ENCODE data around the gene TESK1.
"Not testable (repeated sequence)": the region's sequence is repeated elsewhere in the genome, so short reads cannot be mapped to it uniquely, and the experiment has no call there.

TESK1 gene

GRCh38 chr9:35583521-35583920, 21.5 kb upstream of the TESK1 start:
- not testable (repeated sequence) for DNase-seq

- DNase-seq: not testable (repeated sequence)
These were observed 20.4 kb upstream of the TESK1 start for GRCh38 chr9:35584681-35585080.

DNA sequence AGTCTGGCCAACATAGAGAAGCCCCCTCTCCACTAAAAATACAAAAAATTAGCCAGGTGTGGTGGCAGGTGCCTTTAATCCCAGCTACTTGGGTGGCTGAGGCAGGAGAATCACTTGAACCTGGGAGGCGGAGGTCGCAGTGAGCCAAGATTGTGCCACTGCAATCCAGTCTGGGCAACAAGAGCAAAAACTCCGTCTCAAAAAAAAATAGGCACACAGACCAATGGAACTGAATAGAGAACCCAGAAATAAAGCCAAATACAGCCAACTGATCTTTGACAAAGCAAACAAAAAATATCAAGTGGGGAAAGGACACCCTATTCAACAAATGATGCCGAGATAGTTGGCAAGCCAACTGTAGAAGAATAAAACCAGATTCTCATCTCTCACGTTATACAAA, 16.6 kb upstream of the TESK1 start:
- not testable (repeated sequence) for DNase-seq

GRCh38 chr9:35593581-35593980, 11.5 kb upstream of the TESK1 start:
- no peak for DNase-seq

GRCh38 chr9:35594471-35594870, 10.6 kb upstream of the TESK1 start:
- no peak for DNase-seq

DNA sequence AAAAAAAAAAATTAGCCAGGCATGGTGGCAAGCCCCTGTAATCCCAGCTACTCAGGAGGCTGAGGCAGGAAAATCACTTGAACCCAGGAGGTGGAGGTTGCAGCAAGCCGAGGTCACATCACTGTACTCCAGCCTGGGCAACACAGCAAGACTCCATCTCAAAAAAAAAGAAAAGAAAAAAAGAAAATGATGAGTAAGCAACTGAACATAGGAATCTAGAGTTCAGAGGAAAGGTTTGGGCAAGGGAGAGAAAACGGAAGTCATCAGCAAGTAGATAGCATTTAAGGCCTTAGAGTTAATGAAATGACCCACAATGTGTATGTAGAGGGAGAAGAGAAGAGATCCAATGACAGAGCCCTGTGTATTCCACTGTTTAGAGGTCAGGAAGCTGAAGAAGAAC, 8.2 kb upstream of the TESK1 start:
- not testable (repeated sequence) for DNase-seq

GRCh38 chr9:35598866-35599590, 6.0 kb upstream of the TESK1 start:
- DNase-seq: no peak

GRCh38 chr9:35599763-35600604, 5.1 kb upstream of the TESK1 start:
- no peak for DNase-seq

GRCh38 chr9:35603506-35603985, 1.5 kb upstream of the TESK1 start:
- no peak for DNase-seq

DNA sequence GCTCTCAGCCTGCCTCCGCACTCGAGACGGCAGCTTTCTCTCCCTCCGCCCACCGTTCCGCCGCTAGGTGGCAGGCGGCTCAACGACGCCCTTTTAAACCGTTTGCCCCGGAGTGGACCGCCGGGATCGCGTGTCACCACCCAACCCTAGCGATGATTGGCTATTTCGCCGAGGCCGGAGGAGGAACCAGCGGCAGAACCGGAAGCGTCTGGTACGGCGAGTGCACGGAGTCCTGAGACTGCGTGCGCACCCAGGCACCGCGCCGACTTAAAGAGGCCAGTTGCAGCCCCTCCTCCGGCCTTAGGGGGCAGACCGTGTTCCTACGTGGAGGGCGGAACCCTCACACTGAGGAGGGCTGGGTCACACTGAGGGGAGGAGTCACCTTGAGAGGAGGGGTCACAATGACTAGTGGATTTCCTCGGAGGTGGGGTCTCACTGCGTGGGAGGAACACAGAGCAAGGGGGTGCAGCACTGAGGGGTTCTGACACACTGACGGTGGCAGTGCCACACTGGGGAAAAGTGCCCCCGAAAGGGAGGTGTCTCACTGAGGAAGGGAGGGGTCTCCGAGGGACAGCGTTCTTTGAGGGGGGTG, 980 bp upstream of the TESK1 start:
- DNase-seq: peak; percentile 85

- DNase-seq: no peak
These were observed 482 bp downstream of the TESK1 start for GRCh38 chr9:35605351-35606137.

DNA sequence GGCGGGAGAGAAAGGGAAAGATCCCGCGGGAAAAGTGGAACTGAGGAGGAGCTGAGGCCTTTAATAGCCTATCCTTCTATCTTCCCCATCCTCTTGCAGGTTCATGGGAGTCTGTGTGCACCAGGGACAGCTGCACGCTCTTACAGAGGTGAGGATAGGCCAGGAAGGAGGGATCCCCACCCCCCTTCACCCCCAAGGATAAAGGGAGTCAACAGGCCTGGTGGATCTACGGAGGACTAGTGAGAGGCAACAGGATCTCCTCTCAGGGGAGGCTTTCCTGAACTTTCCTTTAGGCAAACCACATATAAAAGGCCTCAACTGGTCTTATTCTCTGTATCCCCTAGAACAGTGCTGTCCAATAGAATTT, 1.1 kb downstream of the TESK1 start:
- DNase-seq: no peak

DNA sequence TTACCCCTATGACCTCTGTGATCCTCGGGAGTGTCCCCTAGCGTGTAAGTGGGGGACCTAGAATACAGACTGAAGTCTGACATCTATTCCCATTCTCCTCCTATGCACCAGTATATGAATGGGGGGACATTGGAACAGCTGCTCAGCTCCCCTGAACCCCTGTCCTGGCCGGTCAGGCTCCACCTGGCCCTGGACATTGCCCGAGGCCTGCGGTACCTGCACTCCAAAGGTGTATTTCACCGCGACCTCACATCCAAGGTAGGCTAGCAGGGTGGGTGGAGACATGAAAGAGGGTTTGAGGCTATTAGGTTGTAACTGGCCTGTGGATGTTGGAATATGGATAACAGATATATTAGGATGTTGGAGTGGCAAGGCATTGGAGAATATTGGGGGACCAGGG, 1.7 kb downstream of the TESK1 start:
- DNase-seq: no peak

DNA sequence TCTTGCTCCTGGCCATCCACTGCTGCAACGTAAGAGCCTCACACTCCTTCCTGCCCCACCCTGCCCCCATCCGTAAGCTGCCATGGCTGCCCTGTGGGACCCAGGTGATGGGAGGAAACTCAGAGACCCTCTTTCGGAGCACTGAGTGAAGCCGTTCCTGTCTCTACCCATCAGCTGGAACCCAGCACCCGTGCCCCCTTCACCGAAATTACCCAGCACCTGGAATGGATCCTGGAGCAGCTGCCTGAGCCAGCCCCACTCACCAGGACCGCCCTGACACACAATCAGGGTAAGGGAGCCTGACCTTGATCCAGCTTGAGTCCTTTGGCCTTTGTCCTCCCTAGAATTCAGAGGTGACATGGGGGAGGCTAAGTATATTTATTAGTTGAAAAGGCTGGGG, 3.2 kb downstream of the TESK1 start:
- DNase-seq: no peak

- no peak for DNase-seq
These were observed 4.1 kb downstream of the TESK1 start for GRCh38 chr9:35609001-35609819.

DNA sequence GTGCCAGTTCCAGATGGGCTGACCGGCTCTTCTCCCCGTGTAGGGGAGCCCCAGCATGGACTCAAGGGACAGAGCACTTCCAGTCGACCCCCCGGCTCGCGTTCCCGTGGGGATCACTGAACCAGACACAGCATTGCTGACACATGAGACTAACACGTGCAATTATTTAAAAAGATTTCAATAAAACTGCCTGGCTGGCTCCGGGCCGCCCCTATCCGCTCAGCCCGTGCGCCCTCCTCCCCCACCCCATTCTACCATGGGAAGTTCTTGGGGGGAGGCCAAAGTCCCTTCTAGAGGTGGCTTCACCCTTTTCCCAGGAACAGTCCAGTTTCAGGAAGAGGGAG, 4.7 kb downstream of the TESK1 start:
- DNase-seq: no peak

GRCh38 chr9:35611230-35611797, 6.3 kb downstream of the TESK1 start:
- no peak for DNase-seq

GRCh38 chr9:35612066-35612465, 7.0 kb downstream of the TESK1 start:
- DNase-seq: not testable (repeated sequence)

DNA sequence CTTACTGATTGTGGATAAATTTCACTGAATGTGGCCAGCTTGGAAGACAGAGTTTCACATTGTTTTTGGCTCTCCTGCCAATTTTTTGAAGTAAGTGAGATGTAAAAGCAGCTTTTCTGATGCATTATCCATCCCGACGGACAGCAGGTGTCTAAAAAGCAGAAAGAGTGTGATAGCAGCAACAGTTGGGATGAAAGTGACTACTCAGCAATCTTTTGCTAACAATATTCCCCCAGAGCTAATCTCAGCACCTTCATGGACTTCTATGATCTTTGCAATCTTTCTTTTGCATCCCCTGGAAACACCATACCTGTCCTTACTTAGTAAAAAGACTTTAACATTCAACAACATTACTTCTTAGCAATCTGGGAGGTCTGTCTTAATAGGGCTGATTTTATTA, 7.8 kb downstream of the TESK1 start:
- no peak for DNase-seq

DNA sequence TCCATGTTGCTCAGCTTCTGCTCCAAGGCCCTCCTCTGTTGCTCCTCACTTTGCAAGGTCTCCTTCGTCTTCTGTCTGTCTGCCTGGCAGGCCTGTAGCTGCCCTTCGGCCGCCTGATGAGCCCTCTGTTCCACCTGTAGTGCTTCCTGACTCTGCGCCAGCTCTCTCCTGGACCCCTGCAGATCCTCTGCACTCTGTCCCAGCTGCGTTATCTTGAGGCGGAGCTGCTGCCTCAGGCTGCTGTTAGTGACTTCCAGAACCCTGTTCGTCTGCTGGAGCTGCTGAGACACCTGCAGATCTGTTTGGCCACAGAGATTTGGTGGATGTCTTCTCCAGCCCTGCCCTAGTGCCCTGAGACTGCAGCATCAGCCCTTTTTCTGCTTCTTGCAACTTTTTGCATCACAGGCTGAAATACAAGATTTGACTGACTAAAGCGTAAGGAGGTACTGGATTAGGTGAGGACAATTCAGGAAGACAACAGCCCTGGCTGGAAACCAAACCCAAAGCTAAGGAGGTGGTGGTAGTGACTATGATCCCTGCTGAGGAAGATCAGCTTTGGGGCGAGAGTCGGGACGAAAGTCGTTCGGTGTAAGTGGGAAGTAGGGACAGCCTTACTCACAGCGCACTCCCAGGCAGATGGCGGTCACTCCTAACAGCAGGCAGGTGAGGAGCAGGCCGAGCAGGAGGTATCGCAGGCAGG, 11.1 kb downstream of the TESK1 start:
- DNase-seq: no peak
